ENCODE measurements around the gene CYP21A2.

DNA sequence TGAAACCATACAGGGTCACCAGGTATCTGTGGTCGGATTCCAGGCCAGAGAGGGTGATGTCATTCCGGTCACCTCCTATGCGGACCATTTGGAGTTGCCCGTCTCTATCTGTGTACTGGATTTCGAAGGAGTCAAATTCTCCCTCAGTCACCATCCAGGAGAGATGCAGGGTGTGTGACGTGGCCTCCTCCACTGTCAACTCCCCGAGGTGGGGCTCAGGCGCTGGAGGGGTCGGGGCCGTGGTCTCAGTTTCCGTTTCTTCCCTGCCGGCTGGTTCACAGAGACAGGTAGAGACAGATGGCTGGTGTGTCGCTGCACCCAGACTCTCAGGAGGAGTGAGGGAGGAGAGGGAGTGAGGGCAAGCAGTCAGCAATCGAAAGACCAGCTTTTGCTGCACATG, 30.7 kb downstream of the CYP21A2 start:
- TF ChIP-seq, protein P1, sequence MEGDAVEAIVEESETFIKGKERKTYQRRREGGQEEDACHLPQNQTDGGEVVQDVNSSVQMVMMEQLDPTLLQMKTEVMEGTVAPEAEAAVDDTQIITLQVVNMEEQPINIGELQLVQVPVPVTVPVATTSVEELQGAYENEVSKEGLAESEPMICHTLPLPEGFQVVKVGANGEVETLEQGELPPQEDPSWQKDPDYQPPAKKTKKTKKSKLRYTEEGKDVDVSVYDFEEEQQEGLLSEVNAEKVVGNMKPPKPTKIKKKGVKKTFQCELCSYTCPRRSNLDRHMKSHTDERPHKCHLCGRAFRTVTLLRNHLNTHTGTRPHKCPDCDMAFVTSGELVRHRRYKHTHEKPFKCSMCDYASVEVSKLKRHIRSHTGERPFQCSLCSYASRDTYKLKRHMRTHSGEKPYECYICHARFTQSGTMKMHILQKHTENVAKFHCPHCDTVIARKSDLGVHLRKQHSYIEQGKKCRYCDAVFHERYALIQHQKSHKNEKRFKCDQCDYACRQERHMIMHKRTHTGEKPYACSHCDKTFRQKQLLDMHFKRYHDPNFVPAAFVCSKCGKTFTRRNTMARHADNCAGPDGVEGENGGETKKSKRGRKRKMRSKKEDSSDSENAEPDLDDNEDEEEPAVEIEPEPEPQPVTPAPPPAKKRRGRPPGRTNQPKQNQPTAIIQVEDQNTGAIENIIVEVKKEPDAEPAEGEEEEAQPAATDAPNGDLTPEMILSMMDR (IDR thresholded peaks at IDR 0.05; ENCODE audit: control extremely low read depth in 1 of 3, insufficient read depth in 1 of 3, low read depth in 1 of 3, low read length in 3 of 3) = no peak
- TF ChIP-seq NRF1 (IDR thresholded peaks at IDR 0.05; ENCODE audit: low read depth, low read length) (no peak), EZH2 (IDR thresholded peaks at IDR 0.05; ENCODE audit: low read depth, low read length, severe bottlenecking) (no peak), CHD2 (IDR thresholded peaks at IDR 0.05; ENCODE audit: low read length) (no peak), SP2 (IDR thresholded peaks at IDR 0.05; ENCODE audit: low read length) (no peak), MAFK (IDR thresholded peaks at IDR 0.05; ENCODE audit: low read depth, low read length) (no peak), GABPA (IDR thresholded peaks at IDR 0.05; ENCODE audit: borderline replicate concordance, insufficient read depth, low read length) (no peak), EP300 (IDR thresholded peaks at IDR 0.05; ENCODE audit: borderline replicate concordance in 1 of 2, low read depth in 2 of 2, low read length in 2 of 2) (no peak), CHD1 (IDR thresholded peaks at IDR 0.05; ENCODE audit: low read depth, low read length) (no peak), TAF1 (IDR thresholded peaks at IDR 0.05; ENCODE audit: low read depth, low read length) (no peak), POLR2A (IDR thresholded peaks at IDR 0.05; ENCODE audit: control extremely low read depth in 1 of 2, low read depth in 2 of 2, low read length in 2 of 2) (no peak), CREB1 (IDR thresholded peaks at IDR 0.05) (no peak), TCF12 (IDR thresholded peaks at IDR 0.05; ENCODE audit: low read depth, low read length) (no peak)
- TF ChIP-seq, protein P2, sequence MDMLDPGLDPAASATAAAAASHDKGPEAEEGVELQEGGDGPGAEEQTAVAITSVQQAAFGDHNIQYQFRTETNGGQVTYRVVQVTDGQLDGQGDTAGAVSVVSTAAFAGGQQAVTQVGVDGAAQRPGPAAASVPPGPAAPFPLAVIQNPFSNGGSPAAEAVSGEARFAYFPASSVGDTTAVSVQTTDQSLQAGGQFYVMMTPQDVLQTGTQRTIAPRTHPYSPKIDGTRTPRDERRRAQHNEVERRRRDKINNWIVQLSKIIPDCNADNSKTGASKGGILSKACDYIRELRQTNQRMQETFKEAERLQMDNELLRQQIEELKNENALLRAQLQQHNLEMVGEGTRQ (IDR thresholded peaks at IDR 0.05; ENCODE audit: low read length) = no peak
